ENCODE data around the gene NGF.
"Not testable (repeated sequence)": the region's sequence is repeated elsewhere in the genome, so short reads cannot be mapped to it uniquely, and the experiment has no call there.

The NGF gene

DNA sequence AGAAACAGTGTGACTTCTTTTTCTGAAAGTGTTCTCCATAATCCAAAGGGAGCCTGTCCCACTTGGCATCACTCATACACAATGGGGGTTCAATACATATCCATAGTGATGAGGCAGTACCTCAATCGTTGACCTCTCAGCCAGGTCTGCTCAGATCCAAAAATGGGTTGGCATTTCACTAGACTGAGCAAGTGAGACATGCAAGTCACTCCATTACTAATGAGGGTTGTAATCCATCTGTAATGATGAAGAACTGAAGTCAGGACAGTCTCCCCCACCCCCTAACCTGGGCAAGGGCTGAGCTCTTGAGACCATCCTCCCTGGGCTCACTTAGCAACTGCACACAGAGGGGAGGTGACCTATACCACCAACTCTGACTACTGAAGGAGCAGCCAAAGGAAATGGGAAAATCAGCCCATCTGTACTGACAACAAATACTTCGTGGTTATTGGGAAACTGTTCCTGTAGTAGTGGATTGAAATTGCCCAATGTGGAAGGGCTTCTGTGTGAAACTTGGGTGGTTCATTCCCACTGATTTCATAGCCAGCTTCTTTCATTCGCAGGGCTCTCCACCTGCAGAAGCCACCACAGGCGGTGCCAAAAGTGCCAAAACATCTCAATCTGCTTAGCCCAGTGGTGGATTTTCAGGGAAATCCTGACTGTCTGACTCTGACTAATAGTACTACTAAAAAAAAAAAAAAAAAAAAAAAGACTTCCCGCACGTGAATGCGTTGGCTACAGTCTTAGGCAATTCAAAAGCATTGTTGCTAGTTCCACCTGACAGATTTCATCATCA is 5.0 kb downstream of the NGF start:
- peak; percentile 66 for DNase-seq (ENCODE audit: low spot score)

DNA sequence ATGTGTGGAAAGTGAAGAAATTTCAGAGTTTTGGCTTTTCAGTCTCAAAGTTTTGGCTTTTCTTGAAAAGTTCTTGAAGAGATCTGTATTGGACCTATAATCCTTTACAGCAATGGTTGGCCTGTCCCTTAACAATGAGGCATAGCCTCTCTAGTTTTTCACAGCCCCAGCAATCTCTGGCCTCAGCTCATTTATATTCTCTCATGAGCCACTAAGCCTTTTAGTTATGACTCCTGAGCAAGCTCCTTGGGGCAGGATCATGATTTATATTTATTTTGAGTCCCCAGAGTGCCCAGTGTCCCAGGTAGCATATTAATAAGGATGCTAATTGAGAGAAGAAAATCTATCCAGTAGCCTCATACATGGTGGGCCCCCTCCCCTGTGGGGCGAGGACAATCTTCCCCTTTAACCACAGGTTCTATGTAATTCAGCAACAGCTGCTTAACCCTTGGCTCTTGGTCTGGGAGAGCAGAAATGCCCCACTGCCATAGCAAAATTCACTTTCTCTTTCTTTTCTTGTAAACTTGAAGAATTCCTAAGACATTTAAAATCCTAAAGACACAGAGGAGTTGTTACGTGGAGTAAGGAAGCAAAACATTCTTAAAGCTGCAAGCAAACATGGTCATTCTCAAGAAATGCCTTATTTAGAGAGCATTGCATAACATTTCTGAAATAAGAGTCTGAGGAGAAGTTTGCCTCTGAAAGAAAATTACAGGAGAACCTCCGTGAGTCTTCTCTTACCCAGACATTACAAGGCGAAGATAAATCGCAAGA is 6.3 kb downstream of the NGF start:
- peak; percentile 26 for DNase-seq (ENCODE audit: low spot score)

DNA sequence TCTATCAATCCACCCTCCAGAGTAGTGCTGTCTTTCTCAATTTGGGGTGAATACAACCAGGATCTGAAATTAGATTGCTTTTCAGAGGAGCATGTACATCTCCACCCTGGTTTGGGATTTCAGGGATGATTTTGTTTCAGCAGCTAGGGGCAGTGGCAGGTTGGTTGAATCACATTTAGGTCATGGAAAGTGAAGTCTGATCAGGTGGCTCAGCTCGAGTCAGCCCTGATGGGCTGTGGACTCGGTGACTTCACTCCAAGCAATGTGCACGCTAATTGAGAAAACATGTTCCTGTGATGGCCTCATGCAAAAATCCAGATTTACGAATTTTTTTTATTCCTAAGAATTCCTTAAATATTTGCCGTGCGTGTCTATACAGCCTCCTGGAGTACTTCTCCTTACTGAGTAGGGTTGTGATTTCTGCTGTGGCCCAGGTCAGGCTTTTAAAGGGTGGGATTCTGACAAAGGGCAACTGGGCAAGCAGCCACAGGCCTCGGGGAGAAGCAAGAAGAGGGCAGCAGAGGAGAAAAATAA is 7.5 kb downstream of the NGF start:
- DNase-seq (ENCODE audit: low spot score) = peak; percentile 66

GRCh38 chr1:115329965-115330364 is 8.1 kb downstream of the NGF start:
- peak; percentile 61 for DNase-seq (ENCODE audit: low spot score)

- DNase-seq (ENCODE audit: low spot score) = no peak
These were observed 10.8 kb downstream of the NGF start for GRCh38 chr1:115327270-115327669.

DNA sequence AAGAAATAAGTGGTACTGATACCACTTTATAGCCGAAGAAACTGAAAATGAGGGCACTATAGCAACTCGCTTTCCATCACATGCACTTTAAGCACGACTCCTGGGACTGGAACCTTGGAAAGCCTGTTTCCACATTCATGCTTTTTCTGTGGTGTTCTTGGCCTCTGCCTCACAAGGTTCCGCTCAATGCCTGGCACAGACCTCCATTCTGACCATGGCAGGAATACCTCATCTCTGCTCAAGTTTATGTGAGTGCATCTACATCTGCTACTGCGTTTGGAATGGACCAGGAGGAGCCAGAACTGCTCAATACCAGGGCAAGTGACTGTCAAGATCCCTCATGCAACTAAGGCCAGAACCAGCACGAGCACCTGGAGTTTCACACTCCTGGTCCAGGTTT is 11.6 kb downstream of the NGF start:
- no peak for DNase-seq (ENCODE audit: low spot score)

- no peak for DNase-seq (ENCODE audit: low spot score)
These were observed 12.2 kb downstream of the NGF start for GRCh38 chr1:115325874-115326273.

- no peak for DNase-seq (ENCODE audit: low spot score)
These were observed 13.2 kb downstream of the NGF start for GRCh38 chr1:115324649-115325420.

DNA sequence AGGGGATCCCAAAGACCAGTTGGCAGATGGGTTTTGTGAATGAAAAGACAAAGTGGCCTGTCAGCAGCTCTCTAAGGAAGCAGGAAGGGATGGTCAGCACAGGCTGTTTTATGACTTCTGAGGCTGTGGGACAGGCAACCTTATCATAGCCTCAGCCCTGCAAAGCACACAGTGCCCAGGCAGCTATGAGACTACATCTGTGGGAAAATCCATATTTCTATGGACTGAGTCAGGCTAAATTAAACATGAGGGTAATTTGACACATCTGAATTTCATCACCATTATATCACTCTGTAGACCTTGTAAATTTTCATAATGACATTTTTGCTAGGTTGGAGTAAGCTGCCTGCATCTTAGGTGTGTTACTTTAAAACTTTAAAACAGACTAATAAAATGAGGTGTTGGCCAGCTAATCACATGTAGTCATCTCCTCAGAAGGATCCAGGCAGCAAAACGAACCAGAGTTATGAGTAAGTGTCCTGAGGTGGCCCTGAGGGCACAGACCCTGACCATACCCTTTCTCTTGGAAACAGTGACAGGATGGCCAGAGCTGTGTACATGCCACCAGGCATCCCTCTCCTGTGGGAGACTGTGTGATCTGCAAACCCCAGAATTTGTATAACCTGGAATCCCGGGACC is 14.6 kb downstream of the NGF start:
- DNase-seq (ENCODE audit: low spot score) = no peak

GRCh38 chr1:115322631-115323030 is 15.4 kb downstream of the NGF start:
- peak; percentile 39 for DNase-seq (ENCODE audit: low spot score)

DNA sequence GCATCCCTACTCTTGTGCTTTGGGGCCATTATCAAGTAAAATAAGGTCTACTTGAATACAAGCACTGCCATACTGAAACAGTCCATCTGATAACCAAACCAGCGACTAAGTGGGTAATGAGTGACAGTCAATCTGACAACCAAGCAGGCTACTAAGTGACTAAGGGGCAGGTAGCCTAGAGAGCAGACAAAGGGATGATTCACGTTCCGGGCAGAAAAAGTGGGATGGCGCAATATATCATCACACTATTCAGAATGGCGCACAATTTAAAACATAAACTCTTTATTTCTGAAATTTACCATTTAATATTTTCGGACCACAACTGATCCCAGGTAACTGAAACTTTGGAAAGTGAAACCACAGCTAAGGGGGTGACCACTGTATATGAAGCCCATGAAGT is 17.7 kb downstream of the NGF start:
- DNase-seq (ENCODE audit: low spot score) = no peak

DNA sequence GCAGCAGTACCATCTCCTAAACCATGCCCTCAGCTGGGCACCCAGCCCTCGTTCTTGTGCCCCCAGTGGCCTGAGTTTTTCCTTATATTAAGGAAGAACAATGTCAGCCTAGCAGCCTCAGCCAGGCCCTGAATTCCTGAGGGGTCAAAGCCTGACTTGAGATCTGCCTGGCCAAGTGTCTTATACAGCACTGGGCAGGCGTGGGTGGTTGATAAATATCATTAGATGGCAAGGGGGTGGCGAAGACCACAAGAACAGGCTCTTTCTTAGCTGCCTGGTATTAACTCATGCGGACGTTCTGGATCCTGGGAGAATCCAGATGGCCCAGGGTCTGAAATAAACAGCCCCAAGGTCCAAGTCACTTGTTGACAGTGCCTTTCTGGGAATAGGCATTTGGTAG is 18.3 kb downstream of the NGF start:
- DNase-seq (ENCODE audit: low spot score) = no peak

- DNase-seq (ENCODE audit: low spot score) = no peak
These were observed 20.7 kb downstream of the NGF start for GRCh38 chr1:115317101-115318012.

DNA sequence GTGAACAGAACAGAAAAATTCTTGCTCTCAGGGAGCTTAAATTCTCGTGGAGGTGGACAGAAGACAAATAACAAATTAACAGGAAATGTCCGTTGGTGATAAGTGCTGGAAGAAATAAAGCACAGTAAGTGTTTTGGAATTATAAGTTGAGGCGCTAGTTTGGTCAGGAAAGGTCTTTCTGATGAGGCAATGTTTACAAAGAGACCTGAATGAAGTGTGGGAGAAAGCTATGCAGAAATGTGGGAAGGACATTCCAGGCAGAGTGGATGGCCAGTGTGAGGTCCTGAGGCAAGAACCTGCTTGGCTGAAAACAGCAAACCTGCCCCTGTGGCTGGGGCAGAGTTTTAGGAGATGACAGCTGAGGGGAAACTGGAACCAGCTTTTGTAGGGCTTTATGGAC is 23.3 kb downstream of the NGF start:
- DNase-seq (ENCODE audit: low spot score) = peak; percentile 69

- DNase-seq (ENCODE audit: low spot score) = no peak
These were observed 24.0 kb downstream of the NGF start for GRCh38 chr1:115314092-115314491.

DNA sequence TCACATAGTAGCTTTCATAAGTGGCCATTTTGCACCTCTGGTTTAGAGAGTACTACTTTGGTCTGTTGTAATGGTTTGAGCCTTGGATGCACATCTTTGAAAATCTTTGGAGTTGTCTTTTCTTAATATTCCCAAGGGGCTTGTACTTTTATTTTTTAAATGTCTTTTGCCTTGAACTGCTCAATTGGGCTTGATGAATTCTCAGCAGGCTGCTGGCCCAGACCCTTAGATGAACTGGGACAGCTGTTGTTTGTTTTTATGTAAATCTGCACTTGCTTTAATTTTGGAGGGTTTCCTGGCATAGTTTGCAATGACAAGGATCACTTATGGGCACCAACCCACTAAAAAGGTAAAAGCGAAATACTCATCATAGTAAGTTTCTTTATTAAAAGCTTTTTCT is 24.9 kb downstream of the NGF start:
- no peak for DNase-seq (ENCODE audit: low spot score)

DNA sequence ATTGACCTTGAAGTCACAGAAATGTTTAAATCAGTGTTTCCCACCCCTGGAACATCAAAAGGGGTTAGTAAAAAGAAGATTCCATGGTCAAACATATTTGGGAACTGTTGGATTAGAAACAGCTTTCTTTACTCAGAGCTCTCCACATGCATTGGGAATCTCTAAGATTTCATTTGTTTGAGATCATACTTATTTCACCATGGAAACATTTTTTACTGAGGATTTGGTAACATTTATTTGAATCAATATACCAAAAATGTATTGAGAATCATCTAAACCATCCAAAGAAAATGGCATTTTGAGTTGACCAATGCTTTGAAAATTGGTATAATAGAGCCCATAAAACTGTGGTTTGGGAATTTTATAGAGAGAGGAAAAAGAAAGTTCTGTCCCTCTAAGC is 25.3 kb downstream of the NGF start:
- DNase-seq (ENCODE audit: low spot score) = no peak

DNA sequence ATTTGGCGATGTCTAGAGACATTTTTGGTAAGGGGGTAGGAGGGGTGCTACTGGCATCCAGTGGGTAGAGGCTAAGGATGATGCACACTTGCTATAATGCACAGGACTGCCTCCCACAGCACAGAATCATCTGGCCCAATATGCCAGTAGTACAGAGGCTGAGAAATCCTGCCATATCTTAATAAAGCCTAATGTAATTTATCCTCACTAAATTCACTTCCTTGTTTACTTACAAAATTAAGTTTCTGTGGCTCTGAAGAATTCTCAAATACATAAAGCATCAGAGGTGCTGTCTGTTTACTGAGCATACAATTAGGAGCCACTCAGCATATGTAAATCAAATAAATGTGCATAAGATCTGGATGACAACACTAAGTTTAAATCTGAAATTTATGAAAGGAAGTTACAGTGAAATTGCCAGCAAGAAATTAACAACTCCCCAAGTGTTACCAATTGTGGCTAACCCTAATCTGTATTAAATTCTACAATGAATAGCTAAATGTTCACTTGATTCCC is 26.5 kb downstream of the NGF start:
- no peak for DNase-seq (ENCODE audit: low spot score)

DNA sequence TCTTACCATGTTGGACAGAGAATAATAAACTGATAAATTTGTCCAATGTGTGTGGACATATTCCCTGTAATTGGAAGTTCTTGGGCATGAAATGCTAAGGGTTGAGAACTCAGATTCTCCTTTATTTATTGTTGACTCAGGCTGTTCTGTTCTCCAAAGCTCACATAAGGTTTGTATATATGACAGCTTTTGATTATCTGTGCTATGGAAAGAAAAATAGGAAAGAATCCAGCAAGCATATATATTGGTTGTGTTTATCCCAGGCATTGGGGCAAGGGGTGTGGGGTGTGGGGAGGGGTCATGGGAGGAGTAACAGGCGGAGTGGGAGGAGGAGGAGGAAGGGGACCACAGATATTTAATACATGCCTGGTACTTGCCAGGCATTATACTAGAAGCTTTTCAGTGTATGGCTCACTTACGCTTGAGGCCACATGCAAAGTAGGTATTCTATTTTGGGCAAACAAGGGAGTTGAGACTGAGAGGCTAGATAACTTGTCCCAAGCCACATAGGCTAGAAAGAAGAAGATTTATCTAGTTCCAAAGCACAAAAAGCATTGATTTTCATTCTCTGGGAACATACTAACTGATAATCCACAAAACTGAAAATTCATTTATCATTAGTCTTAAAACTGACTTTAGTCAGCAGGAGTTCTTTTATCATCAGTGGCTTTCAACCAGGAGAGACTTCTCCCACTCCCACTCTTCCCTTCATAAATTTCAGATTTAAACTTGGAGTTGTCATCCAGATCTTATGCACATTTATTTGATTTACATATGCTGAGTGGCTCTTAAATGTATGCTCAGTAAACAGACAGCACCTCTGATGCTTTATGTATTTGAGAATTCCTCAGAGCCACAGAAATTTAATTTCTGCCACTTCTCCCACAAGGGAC is 27.2 kb downstream of the NGF start:
- no peak for DNase-seq (ENCODE audit: low spot score)

- not testable (repeated sequence) for DNase-seq (ENCODE audit: low spot score)
These were observed 28.5 kb downstream of the NGF start for GRCh38 chr1:115309504-115309903.
